Esophagus muscularis mucosa (tissue), 3 donors: ENCODE data around the gene ATP6V1F.

Experiments used
- CTCF ChIP-seq, 3 experiments: fragments of 200-600 bp in 2 of 3; fragments of 450-650 bp in 1 of 3; sonication (generic) in 2 of 3; IDR thresholded peaks; one replicate each; pipeline ENCODE4 v1.5.1; 2017 to 2019; ENCODE audit warnings: antibody characterized with exemption in 3 of 3, mild to moderate bottlenecking in 2 of 3, moderate library complexity in 1 of 3
- EP300 ChIP-seq: sonication (generic); formaldehyde crosslinking; IDR thresholded peaks from one replicate; pipeline ENCODE4 v1.6.1; 2017; ENCODE audit warnings: antibody characterized with exemption

GRCh38 chr7:128874140-128875031 is 11.7 kb downstream of the ATP6V1F start:
- TF ChIP-seq EP300 = no peak
- no peak for TF ChIP-seq CTCF (IDR thresholded peaks at IDR 0.05)
